Right kidney (tissue), 9 donors: ENCODE measurements around the gene SLC25A10.
"Not testable (repeated sequence)": the region's sequence is repeated elsewhere in the genome, so short reads cannot be mapped to it uniquely, and the experiment has no call there.

Source experiments
- DNase-seq: peaks from one replicate; pipeline ENCODE4 v3.0.0-alpha.2; 2016
- long read RNA-seq, 8 donors: transcript quantifications; one replicate each; lab custom pipeline, GENCODE V29; 2026

Gene SLC25A10, protein sequence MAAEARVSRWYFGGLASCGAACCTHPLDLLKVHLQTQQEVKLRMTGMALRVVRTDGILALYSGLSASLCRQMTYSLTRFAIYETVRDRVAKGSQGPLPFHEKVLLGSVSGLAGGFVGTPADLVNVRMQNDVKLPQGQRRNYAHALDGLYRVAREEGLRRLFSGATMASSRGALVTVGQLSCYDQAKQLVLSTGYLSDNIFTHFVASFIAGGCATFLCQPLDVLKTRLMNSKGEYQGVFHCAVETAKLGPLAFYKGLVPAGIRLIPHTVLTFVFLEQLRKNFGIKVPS
- long read RNA-seq, donor 1, partial matches to known transcripts = 0 of 4 reads
- long read RNA-seq, donor 1, other reads (novel, unspliced or antisense) = 0 of 4 reads
- long read RNA-seq, donor 2, transcript SLC25A10-202 (11 exons, 1,885 nt) = major isoform, 5 of 5 reads
- long read RNA-seq, donor 2, partial matches to known transcripts = 0 of 5 reads
- long read RNA-seq, donor 2, other reads (novel, unspliced or antisense) = 0 of 5 reads
- long read RNA-seq, donor 3, partial matches to known transcripts = 0 of 2 reads
- long read RNA-seq, donor 3, other reads (novel, unspliced or antisense) = 0 of 2 reads
- long read RNA-seq, donor 4, partial matches to known transcripts = 0 of 3 reads
- long read RNA-seq, donor 4, other reads (novel, unspliced or antisense) = 0 of 3 reads
- long read RNA-seq, donor 5, transcript SLC25A10-202 (11 exons, 1,885 nt) = major isoform, 7 of 7 reads
- long read RNA-seq, donor 5, partial matches to known transcripts = 0 of 7 reads
- long read RNA-seq, donor 5, other reads (novel, unspliced or antisense) = 0 of 7 reads
- long read RNA-seq, donor 6, transcript SLC25A10-202 (11 exons, 1,885 nt) = major isoform, 8 of 8 reads
- long read RNA-seq, donor 6, partial matches to known transcripts = 0 of 8 reads
- long read RNA-seq, donor 6, other reads (novel, unspliced or antisense) = 0 of 8 reads
- long read RNA-seq, donor 7 = 0 reads
- long read RNA-seq, donor 8, transcript SLC25A10-202 (11 exons, 1,885 nt) = major isoform, 5 of 5 reads
- long read RNA-seq, donor 8, partial matches to known transcripts = 0 of 5 reads
- long read RNA-seq, donor 8, other reads (novel, unspliced or antisense) = 0 of 5 reads

DNA sequence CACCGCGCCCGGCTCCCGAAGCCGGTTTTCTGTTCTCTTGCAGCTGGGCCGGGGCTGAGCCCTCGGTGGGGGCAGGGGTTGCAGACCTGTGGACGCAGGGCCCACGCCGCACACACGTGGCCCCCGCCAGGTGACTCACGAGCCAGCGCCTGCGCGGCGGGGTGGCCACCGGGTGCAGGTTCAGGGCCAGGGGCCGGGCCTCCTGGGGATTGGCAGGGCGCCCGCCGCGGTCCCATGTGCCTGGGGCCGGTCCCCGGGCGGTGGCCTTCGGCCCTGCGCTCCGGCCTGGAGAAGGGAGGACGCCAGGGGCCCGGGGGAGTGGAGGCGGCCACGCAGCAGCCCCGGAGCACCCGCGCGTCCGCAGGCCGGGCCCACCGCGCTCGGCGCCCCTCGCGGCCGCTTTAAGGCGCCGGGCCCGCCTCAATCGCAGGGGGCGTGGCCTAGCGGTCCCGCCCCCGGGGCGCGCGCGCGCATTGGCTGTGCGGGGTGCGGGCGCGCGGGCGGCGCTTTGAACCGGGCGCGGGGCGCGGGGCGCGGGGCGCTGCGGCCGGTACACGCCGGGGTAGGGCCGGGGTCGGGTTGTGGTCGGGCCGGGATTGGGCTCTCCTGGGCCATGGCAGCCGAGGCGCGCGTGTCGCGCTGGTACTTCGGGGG lies at the start of gene SLC25A10:
SLC25A10 (plus strand) TSS at position 471 of the 654 bp plus-strand sequence; CDS start at position 614, 143 bp downstream.
- DNase-seq = peak; percentile 92

DNA sequence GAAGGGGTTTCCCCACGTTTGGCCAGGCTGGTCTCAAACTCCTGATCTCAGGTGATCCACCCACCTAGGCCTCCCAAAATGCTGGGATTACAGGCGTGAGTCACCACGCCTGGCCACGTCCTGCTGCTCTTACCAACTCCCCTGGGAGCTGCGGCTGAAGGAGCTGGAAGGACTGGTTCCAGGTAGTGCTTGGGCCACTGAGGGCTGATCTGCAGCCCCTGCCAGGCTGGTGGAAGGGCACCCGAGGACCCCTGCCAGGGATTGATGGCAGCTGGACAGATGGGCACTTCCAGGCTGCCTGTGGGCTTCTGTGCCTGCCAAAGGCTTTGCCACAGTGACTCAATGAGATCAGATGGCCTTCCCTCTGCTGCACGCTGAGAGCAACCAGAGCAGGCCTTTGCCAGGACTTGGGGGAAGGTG lies 48.0 kb upstream of the SLC25A10 start:
- no peak for DNase-seq

DNA sequence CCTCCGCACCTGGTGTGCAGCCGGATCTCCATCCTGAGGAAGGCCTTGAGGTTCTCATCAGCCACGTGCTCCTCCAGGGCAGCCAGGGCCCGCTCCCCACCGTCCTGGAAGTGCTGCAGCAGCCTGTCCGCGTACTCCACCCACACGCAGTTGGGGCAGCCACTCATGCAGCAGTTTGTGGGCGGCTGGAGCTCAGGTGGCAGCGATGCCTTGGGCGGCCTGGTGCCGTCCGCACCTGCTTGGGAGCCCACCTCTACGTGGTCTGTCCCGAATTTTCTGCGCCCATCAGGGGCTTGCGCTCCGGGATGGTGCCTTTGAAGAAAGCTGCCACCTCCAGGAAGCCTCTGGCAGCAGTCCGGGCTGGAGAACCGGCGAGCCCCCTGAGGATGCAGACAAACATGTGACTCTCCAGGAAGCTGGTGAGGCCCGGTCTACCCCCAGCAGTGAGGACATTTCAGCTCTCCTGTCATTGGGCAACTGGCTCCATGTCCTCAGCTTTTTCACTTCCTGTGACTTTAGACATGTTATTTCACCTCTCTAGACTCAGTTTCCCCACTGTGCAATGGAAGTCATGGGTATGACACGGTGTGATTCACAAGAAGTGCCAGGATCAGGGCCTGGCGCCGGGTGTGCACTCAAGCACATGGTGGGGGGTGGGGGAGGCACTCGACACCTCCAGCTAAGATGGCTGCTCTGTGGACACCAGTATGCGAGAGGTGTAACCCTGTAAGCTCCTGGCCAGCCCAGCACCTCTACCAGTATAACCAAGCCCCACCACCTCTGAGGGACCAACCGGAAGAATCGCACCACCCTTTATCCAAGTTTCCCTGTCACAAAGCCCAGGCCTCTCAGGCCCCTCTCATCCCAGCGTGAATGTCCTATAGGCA lies 46.6 kb upstream of the SLC25A10 start:
- no peak for DNase-seq

DNA sequence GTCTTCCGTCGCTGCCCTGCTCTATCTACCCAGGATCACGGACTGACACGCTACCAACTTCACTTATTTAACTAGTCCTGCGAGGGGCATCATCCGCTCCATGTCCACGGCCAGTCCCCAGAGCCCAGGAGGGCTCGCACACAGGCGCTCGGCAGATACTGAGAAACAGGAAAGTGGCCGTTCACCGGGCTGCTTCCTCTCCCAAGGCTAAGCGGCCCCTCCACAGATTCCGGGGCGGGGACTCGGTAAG lies 46.1 kb upstream of the SLC25A10 start:
- DNase-seq = no peak

DNA sequence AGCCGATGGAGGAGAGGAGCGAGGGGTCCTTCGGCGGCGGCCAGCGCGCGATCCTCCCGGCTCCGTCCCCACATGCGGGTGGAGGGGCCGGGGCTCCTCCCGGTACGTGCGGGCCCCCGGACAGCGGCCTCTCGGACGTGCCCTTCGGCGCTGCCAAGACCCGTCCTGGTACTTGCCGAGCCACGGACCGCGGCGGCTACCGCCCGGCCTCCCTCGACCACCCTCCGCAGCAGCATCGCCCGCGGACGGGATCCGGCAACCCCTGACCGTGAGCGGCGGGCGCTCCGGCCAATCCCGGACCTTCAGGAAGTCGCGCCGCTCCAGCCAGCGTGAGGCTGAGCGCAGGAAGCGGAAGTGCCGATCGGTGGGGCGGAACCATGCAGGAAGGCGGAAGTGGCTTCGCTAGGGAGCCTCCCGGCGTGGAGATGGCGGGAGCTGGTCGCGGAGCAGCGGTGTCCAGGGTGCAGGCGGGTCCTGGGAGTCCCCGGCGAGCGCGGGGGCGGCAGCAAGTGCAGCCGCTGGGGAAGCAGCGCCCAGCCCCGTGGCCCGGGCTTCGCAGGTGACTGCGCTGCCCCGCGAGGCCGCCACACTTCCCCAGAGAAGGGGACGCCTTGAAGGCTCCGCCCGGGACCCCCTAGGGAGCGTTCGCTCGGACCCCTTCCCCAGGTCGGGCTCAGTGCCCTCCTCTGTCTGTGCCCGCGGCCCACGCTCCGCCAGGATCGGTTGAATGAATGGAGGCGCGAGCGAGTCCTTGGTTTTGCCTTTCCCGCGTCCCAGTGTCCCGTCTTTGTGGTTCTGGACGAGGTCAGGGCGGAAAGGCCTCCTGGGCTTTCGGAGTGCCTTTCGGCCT lies 45.5 kb upstream of the SLC25A10 start, which contains the start of the genes CCDC137 and OXLD1:
CCDC137 (plus strand) TSS at position 396 of the 850 bp plus-strand sequence; CDS start at position 426, 30 bp downstream.
OXLD1 (minus strand) TSS at position 264 of the 850 bp plus-strand sequence; CDS start at position 236, 28 bp downstream.
- DNase-seq = peak; percentile 93

DNA sequence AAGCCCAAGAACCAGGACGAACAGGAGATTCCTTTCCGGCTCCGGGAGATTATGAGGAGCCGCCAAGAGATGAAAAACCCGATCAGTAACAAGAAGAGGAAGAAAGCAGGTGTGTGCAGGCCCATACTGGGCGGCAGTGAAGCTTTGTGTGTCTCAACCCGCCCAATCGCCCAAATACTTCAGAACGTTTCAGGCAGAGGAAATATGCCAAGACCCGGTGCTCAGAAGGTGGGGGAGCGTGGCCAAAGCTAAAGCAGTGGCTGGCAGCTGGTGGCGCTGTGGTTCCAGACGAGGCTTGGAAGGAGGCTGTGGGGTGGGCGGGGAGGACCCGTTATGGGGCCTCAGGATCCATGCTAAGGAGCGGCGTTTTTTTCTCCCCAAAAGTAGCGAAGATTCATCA lies 44.3 kb upstream of the SLC25A10 start:
- DNase-seq = no peak

DNA sequence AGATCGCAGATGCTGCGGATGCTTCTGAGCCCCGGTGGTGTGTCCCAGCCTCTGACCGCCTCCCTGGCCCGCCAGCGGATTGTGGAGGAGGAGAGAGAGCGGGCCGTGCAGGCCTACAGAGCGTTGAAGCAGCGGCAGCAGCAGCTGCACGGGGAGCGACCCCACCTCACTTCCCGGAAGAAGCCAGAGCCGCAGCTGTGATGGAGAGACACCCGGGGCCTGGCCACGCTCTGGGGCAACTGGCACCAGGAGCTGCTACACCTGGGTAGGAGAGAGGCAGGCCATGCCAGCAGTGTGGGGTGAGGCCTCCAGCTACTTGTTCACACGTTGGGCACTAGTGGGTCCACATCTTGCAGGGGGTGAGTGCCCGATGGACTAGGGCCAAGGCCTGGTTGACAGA lies 39.6 kb upstream of the SLC25A10 start:
- no peak for DNase-seq

DNA sequence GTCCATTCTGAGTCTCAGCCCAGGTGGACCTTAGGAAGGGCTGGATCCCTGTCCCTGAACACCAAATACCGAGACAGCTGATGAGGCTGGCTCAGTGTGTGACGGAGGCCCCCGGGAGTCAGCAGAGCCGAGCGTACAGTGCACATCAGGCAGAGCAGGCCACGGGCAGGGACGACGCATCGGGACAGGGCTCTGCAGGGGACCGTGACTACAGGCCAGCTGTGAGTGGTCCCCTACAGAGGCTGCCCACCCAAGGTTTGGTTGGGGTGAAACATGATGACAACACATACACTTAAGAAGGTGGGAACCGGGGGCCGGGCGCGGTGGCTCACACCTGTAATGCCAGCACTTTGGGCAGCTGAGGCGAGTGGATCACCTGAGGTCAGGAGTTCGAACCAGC lies 39.1 kb upstream of the SLC25A10 start:
- no peak for DNase-seq

DNA sequence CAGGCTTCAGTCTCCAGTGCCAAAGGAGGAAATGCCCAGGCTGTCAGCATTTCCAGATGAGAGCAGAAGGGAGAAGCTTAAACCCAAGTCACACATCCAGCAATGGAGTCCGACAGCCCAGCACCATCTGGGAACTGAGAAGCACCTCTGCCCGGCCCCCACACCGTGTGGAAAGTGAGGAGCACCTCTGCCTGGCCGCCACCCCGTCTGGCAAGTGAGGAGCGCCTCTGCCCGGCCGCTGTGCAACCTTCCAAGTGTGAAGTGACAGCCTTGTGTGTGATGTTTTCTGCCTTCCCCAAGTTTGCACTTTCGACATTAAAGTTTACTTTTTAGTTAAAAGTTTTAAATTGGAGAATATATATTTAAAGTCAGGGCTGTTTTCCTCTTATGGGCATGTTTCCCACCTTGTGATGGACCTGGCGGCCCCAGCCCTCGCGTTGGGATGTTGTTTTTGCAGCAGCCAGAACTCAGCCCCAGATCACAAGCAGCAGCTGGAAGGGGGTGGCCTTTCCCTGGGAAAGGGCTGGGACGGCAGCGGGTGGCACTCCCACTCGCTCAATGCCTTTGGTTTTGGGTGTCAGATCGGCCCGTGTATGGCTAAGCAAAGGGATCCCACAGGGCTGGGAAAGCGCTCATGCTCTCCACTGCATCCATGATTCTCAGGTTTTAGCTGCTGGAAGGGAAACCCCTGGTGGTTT lies 38.4 kb upstream of the SLC25A10 start:
- DNase-seq = no peak

DNA sequence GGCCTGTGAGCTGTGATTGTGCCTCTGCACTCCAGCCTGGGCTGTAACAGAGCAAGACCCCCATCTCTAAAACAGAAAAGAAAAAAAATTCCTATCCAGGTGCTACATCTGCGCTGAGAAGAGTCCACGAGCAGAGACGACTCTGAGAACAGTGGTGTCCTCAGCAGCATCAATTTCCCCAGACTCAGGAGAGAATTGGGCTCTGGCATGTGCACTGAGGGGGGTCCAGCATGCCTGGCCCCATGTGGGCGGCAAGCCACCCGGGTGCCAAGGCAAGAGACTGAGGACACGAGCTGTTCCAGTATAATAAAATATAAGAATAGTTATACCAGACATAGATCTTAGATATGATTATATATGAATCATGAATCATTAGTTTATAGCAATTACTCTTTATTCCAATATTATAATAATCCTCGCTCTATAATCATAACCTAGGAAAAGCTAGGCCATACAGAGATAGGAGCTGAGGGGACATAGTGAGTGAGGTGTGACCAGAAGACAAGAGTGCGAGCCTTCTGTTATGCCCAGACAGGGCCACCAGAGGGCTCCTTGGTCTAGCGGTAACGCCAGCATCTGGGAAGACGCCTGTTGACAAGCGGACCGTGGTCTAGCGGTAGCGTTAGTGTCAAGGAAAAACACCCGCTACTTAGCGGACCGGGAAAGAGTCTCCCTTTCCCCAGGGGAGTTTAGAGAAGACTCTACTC lies 36.4 kb upstream of the SLC25A10 start:
- not testable (repeated sequence) for DNase-seq

DNA sequence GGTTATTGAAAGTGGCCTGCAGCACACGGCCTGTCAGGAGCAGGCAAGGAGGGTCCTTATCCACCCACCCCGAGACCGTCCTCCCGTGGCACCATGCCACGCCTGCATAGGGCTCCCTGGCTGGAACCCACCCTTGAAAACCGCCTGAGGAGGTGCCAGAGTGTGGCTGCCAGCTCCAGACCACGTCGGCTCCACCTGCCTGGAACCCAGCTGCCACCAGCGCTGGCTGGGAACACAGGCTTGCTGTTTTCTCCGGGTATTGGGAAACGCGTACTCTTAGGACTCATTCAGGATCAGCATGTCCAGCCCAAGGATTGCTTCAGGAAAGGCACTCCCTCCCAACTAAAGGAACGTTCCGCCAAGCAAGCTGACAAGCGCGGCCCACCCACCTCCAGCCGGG lies 35.2 kb upstream of the SLC25A10 start:
- DNase-seq = no peak

DNA sequence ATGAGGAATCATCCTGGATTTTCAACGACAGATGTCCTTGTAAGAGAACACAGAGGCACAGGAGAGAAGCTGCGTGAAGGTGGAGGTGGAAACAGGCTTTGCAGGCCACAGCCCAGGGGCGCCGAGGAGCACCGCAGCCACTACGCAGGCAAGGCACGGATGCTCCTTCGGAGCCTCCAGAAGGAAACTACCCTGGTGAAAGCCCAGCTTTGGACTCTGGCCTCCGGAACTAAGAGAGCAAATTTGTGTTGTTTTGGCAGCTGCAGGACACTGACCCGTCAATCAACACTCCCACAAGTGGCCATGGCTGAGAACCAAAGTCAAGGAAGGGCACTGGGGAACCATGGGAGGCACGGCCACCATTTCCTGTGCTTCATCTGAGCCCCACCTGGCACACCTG lies 31.9 kb upstream of the SLC25A10 start:
- no peak for DNase-seq

DNA sequence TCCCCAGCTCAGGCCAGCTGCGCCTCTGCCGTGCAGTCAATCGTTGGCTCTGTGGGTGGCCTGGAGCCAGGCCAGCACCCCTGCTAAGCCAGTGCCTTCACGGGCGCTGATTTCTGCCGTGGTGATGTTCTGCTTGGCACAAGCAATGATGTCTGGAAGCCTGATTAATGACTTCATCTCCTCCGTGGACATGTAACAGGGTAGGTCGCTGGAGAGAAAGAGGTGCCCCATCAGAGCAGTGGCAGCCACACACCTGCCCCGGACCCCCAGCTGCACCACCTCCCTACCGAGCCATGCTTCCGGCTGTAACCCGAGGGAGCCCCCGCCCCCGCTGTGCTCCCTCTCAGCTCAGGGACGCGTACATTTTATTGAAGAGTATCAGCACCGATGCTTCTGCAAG lies 30.4 kb upstream of the SLC25A10 start:
- no peak for DNase-seq

DNA sequence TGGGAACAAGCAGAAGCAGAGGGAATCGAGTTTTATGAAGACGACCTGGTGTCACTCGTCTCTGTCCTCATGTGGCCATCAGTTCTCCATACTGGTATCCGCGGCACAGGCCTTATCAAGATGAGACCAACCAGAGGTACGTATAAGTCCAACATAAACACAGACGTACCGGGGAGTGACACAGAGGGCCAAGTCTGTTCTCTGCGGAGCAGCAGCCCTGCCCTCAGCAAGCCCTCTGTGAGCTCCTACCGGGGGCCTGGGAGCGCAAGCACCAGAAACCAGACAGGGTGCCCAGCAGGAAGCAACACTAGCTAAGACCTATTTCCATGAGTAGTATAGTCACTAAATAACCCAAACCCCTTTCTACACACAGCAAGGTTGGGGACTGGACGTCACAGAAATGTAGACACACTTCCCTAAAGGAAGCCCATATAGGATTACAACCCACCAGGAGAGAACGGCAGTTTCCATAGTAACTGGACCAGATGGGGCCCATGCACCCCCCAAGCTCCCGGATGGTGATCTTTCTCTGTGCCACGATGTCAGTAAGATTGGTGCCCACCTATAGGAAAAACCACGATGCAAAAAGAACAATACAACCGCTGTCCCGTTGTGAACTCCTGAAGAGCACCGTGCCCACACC lies 29.4 kb upstream of the SLC25A10 start:
- no peak for DNase-seq

DNA sequence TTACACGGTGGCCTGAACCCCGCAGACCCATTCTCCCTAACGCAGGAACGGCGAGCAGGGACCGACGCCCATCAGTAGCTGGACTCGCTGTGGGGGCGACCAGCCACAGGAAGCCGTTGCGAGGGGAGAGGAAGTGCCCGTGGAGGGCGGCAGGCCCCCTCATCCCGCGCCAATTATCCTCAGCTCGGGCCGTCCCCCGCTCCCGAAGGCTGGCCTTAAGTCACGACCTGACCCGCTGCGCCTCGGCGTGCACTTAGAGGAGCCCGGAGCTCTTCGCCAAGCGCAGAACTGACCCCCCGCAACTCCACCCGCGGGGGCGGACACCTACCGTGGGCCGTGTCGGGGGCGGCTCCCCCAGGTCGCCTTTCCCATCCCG lies 28.9 kb upstream of the SLC25A10 start:
- DNase-seq = no peak

DNA sequence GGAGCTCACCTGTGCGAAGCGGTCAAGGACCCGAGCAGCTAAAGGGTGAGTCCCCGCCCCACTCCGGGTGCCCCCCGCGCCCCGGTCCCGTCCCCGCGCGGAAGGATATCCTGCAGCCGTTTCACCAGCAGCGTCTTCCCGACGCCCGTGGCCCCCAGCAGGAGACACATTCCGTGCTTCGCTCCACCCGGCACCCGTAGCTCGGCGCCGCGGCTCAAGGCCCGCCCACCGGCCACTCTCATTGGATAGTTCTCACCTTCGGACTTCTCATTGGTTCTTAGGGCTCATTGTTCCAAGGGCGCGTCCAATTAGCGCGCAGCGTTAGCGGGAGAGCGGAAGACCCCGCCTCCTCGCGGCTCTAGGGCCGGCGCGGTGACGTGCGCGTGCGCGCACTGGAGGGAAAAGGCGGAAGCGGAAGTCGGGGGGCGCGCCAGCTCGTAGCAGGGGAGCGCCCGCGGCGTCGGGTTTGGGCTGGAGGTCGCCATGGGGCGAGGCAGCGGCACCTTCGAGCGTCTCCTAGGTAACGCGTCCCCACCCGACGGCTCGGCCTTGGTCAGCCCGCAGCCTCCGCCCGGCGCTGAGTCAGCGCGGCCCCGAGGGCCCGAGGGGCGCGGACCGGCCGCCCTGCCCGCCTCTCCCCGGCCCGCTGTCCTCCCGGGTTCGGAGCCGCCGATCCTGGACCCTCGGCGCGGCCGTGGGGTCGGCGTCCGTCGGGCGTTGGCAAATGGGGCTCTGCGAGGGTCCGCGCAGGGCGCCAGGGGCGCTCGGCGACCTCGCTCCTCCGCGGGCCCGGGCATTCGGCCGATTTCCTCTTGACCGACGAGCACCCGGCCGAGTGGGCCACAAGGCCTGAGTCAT lies 28.3 kb upstream of the SLC25A10 start, which contains the start of the genes ARL16 and HGS:
ARL16 (minus strand) TSS at position 214 of the 858 bp plus-strand sequence; CDS start at position 170, 44 bp downstream.
HGS (plus strand) TSS at position 428 of the 858 bp plus-strand sequence; CDS start at position 484, 56 bp downstream.
- DNase-seq = peak; percentile 94

DNA sequence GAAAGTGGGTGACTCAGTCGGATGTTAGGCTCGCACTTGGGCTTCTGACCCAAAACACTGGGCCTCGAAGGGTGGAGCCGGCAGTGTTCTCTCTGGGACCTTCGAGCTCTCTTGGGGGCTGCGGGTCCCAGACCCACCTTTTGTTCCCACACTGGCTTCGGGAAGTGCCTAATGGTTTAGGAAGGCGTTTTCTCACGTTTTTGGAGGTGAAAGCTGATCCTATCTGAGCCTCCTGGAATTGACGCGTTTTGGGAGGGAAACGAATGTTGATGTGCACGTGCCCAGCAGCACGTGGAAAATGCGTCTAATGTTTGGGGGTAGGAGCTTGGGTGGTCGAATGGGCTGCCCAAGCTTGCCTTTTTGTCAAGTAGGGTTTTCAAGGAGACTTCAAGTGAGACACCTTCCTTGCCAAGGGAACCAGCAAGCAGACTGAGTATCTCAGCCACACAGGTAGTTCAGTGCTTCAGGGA lies 27.6 kb upstream of the SLC25A10 start:
- no peak for DNase-seq
